IMR-90 (cell line): ENCODE results near the gene IQCE. TPM values are rescaled to one million over a fixed set of nuclear protein-coding genes. Genes with fewer than 3 reads are reported as not detected.

Experiments used
- ATAC-seq: fragments of 200-7000 bp; cut with Tn5 transposase; 2 replicates; pipeline ENCODE4 v1.9.1; 2020; ENCODE audit warnings: low read depth, mild to moderate bottlenecking, moderate library complexity
- BruUV-seq: library from RNA; stranded (reverse); fragments of 400-500 nt; replicated peaks from 2 replicates; lab custom pipeline; 2021; lab: Mats Ljungman, UMichigan
- CTCF ChIA-PET: fragments of 300-600 bp; formaldehyde crosslinking; extraction: SDS; loops from one replicate; lab custom pipeline; 2021; ENCODE audit warnings: antibody characterized with exemption; lab: Yijun Ruan, JAX
- POLR2A ChIA-PET: fragments of 300-600 bp; sonication (Branson Sonifier 250); formaldehyde crosslinking; loops from one replicate; lab custom pipeline; 2022; ENCODE audit warnings: antibody characterized with exemption; ENCODE audit not compliant: unreplicated experiment; lab: Charles Lee
- DNase-seq: peaks from one replicate; pipeline ENCODE4 v3.0.0; 2013
- H2AFZ ChIP-seq: replicated peaks from 2 replicates; pipeline ENCODE3; 2013; ENCODE audit warnings: low read length, mild to moderate bottlenecking; ENCODE audit not compliant: poor library complexity
- H2AK5ac ChIP-seq: 2 replicates; pipeline ENCODE4 v1.6.1; 2013; ENCODE audit warnings: low read depth, low read length, inconsistent platforms
- H2AK9ac ChIP-seq: replicated peaks from 2 replicates; pipeline ENCODE3; 2013; ENCODE audit warnings: mild to moderate bottlenecking, low read depth, low read length, moderate library complexity; ENCODE audit not compliant: poor library complexity
- H2BK120ac ChIP-seq: 2 replicates; pipeline ENCODE4 v1.6.1; 2013; ENCODE audit warnings: low read depth, low read length, inconsistent platforms
- H2BK15ac ChIP-seq: 3 replicates; pipeline ENCODE4 v1.6.1; 2013; ENCODE audit warnings: low read depth, low read length, inconsistent platforms
- H2BK20ac ChIP-seq: 2 replicates; pipeline ENCODE4 v1.6.1; 2013; ENCODE audit warnings: low read depth, mild to moderate bottlenecking, inconsistent platforms, low read length, moderate library complexity
- H2BK5ac ChIP-seq: 2 replicates; pipeline ENCODE4 v1.6.1; 2013; ENCODE audit warnings: mild to moderate bottlenecking, low read depth, low read length, inconsistent platforms; ENCODE audit not compliant: poor library complexity, severe bottlenecking
- H3K14ac ChIP-seq: replicated peaks from 2 replicates; pipeline ENCODE4 v1.6.1; 2013; ENCODE audit warnings: low read depth, low read length, inconsistent platforms
- H3K18ac ChIP-seq: 2 replicates; pipeline ENCODE4 v1.6.1; 2013; ENCODE audit warnings: low read depth, low read length, control low read depth
- H3K23ac ChIP-seq: 2 replicates; pipeline ENCODE4 v1.6.1; 2013; ENCODE audit warnings: low read depth, low read length, inconsistent platforms
- H3K27ac ChIP-seq: 2 replicates; pipeline ENCODE4 v1.5.1; 2013; ENCODE audit warnings: mild to moderate bottlenecking, control low read depth, low read length; ENCODE audit not compliant: insufficient read depth
- H3K27me3 ChIP-seq: 2 replicates; pipeline ENCODE4 v1.6.1; 2013; ENCODE audit warnings: low read length; ENCODE audit not compliant: control insufficient read depth, insufficient read depth
- H3K36me3 ChIP-seq: 2 replicates; pipeline ENCODE4 v1.6.1; 2013; ENCODE audit warnings: low read length, mixed read lengths; ENCODE audit not compliant: control insufficient read depth, insufficient read depth
- H3K4ac ChIP-seq: 2 replicates; pipeline ENCODE4 v1.6.1; 2013; ENCODE audit warnings: low read depth, low read length, inconsistent platforms
- H3K4me1 ChIP-seq: 2 replicates; pipeline ENCODE4 v1.6.1; 2013; ENCODE audit warnings: low read length, mixed read lengths; ENCODE audit not compliant: control insufficient read depth, insufficient read depth
- H3K4me2 ChIP-seq: 2 replicates; pipeline ENCODE4 v1.6.1; 2013; ENCODE audit warnings: low read depth, mild to moderate bottlenecking, control low read depth, low read length, moderate library complexity
- H3K4me3 ChIP-seq: 2 replicates; pipeline ENCODE4 v1.5.1; 2013; ENCODE audit warnings: low read depth, mild to moderate bottlenecking, control low read depth, low read length, moderate library complexity; ENCODE audit not compliant: insufficient read depth
- H3K56ac ChIP-seq: 2 replicates; pipeline ENCODE4 v1.6.1; 2013; ENCODE audit warnings: low read length, inconsistent platforms; ENCODE audit not compliant: insufficient read depth; ENCODE audit errors: extremely low read depth
- H3K79me1 ChIP-seq, 2 experiments: 2 replicates each; pipeline ENCODE4 v1.6.1; 2013; ENCODE audit warnings: low read length in 2 of 2, inconsistent platforms in 1 of 2, low read depth in 1 of 2
- H3K9ac ChIP-seq: 2 replicates; pipeline ENCODE4 v1.6.1; 2013; ENCODE audit warnings: low read depth, low read length, control low read depth
- H3K9me1 ChIP-seq: 2 replicates; pipeline ENCODE4 v1.6.1; 2013; ENCODE audit warnings: low read length, inconsistent platforms; ENCODE audit not compliant: insufficient read depth
- H3K9me3 ChIP-seq: 2 replicates; pipeline ENCODE4 v1.6.1; 2013; ENCODE audit warnings: low read length; ENCODE audit not compliant: control insufficient read depth, insufficient read depth
- H4K20me1 ChIP-seq: 2 replicates; pipeline ENCODE4 v1.6.1; 2013; ENCODE audit warnings: low read length, inconsistent platforms; ENCODE audit not compliant: insufficient read depth
- H4K5ac ChIP-seq: 2 replicates; pipeline ENCODE4 v1.6.1; 2013; ENCODE audit warnings: mild to moderate bottlenecking, low read depth, low read length, control low read depth
- H4K8ac ChIP-seq, 2 experiments: 2 replicates each; pipeline ENCODE4 v1.6.1; 2013; ENCODE audit warnings: low read depth in 2 of 2, low read length in 2 of 2, control low read depth in 1 of 2, inconsistent platforms in 1 of 2
- H4K91ac ChIP-seq: 2 replicates; pipeline ENCODE4 v1.6.1; 2013; ENCODE audit warnings: low read depth, low read length, inconsistent platforms; ENCODE audit not compliant: insufficient read depth
- RCOR1 ChIP-seq: IDR thresholded peaks from 2 replicates; pipeline ENCODE4 v1.6.1; 2012; ENCODE audit warnings: mild to moderate bottlenecking, low read length, improper control_type of control experiment; ENCODE audit not compliant: insufficient replicate concordance
- WGBS, 2 experiments: methylation state at CpG; one replicate each; pipeline versions ENCODE4 v1.1.5 to v1.1.7; 2013; ENCODE audit warnings: missing lambda C conversion rate in 2 of 2; ENCODE audit not compliant: insufficient read length in 1 of 2; ENCODE audit errors: extremely low coverage in 2 of 2; 5-methylcytosine and 5-hydroxymethylcytosine counted together
- dilution Hi-C: fragments of 300-500 bp; cut with HindIII; formaldehyde crosslinking; loops from one replicate; pipeline ENCODE4 v1.14.3; 2018; ENCODE audit warnings: low sequenced_read_pairs; ENCODE audit not compliant: unreplicated experiment
- in situ Hi-C: fragments of 300-500 bp; cut with MboI; formaldehyde crosslinking; loops from 3 replicates; pipeline ENCODE4 v1.14.3; 2019; ENCODE audit warnings: low sequenced_read_pairs, inconsistent platforms, mixed read lengths
- intact Hi-C: fragments of 100-400 bp; cut with micrococcal nuclease; formaldehyde crosslinking; loops from 2 replicates; pipeline ENCODE4 v1.10.0; 2022
- polyA plus RNA-seq, 3 experiments: library from polyadenylated mRNA; depleted of rRNA; stranded (reverse); fragments of >200 nt; gene quantifications; 2 replicates each; pipeline ENCODE4 v1.2.3, GENCODE V29; 2012; ENCODE audit warnings: low replicate concordance in 1 of 3
- total RNA-seq: library from RNA; depleted of rRNA; stranded (reverse); fragments of >200 nt; gene quantifications from 2 replicates; pipeline ENCODE4 v1.2.3, GENCODE V29; 2012

The IQCE gene
- total and polyA plus RNA-seq, 2 of the 4 experiments (the other 2 are of a cell fraction) = 5.0 to 6.3 TPM

DNA sequence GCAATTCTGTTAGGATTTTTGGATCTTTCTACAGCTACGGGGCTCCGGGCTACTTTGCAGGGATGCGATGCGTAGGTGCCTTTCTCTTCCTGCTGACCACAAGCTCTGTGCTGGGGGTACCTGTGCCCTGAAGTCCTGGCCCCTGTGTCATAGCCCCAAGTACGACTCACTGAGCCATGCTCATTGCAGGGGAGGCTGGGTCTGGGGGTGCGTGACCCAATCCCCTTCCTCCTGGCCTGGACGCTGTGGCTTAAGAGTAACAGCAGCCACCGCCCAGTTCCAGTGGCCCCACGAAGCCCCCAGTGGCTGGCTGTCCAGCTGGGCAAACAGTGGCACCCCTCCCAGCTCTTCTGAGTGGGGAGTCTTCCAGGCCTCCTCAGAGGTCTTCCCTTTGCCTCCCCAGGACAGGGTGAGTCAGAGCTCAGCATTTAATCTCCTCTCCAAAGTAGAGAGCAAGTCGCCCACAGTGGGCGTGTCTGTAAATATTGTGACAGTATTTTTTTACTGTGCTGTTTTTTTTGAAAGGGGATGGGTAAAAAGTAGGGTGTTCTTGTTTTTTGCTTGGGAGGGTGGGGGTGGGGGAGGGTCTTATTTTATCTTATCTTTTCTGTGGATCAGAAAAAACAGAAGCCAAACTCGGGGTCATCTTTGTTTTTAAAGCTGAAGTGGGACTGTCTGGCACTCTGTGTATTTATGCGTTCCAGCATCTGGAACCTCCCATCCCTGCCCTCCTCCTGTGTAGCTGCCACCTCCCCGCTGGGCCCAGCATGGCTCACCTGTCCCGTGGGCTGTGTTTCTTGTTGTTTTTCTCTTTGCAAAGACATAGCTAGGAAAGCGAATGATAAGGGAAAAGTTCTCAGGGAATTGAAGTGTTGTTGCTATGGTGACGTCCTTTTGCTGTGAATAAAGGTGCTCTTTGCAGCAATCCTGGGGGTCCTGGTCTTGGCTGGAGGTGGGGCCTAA lies 31.0 kb upstream of the IQCE start:
- H3K9ac ChIP-seq = no peak overlapping the region
- peak overlapping the region; percentile 73 for H2BK120ac ChIP-seq
- H2BK5ac ChIP-seq = peak overlapping the region; percentile 23
- peak overlapping the region in 1 of 2 experiments; percentile 70; a peak in 1 of 4 replicates for H4K8ac ChIP-seq
- H3K4me1 ChIP-seq = peaks cover 36% of the 10 kb centered on the region
- H3K23ac ChIP-seq = no peak overlapping the region
- no peak overlapping the region for H3K14ac ChIP-seq
- TF ChIP-seq RCOR1 = no peak
- peak overlapping the region; percentile 85; the same call in 1 of the 2 replicates for H2AK5ac ChIP-seq
- H2AFZ ChIP-seq = peak overlapping the region; percentile 34
- 100% methylated on average over 3 of the region's 17 CpGs; no CpG with 5 or more reads in 1 of the 2 experiments for WGBS, 2 experiments
- CTCF ChIA-PET = interaction anchor here (0.6 kb wide), 1 partner anchor 1191 kb away, joined by 3 read pairs; no protein-coding TSS in a partner anchor
- no TSS peak for BruUV-seq
- H3K9me3 ChIP-seq = no peaks in the 10 kb centered on the region
- H3K4ac ChIP-seq = peak overlapping the region; percentile 62; the same call in 1 of the 2 replicates
- H4K20me1 ChIP-seq = no peaks in the 10 kb centered on the region
- no peak overlapping the region for H4K5ac ChIP-seq
- H3K4me3 ChIP-seq = no peak overlapping the region
- DNase-seq = peak; percentile 66
- H3K27me3 ChIP-seq = no peaks in the 10 kb centered on the region
- intact Hi-C loops (no loop called here), dilution Hi-C loops (no loop called here), in situ Hi-C loops (no loop called here)
- no peak overlapping the region; the same call in 1 of the 2 replicates for H3K18ac ChIP-seq
- H2BK20ac ChIP-seq = no peak overlapping the region
- no peak overlapping the region for H3K4me2 ChIP-seq
- H2BK15ac ChIP-seq = peak overlapping the region; percentile 29; the same call in 1 of the 3 replicates
- H4K91ac ChIP-seq = peak overlapping the region; percentile 63; the same call in 1 of the 2 replicates
- H3K27ac ChIP-seq = no peak overlapping the region
- no peaks in the 10 kb centered on the region for H3K36me3 ChIP-seq
- H3K79me1 ChIP-seq = peaks cover 0 to 6% of the 10 kb centered on the region in 2 experiments; a peak in 1 of 4 replicates
- POLR2A ChIA-PET = no interaction called here
- no peak overlapping the region for H3K56ac ChIP-seq
- no peaks in the 10 kb centered on the region for H3K9me1 ChIP-seq
- ATAC-seq = peak; percentile 67
- peak overlapping the region; percentile 74 for H2AK9ac ChIP-seq
